NCI-H1694 treated with DMSO at 0.1 percent for 48 hours (cell line): ENCODE results near the gene TAOK1.
A peak's percentile ranks its signal among the peaks of the same experiment; 100 is the strongest.

Source experiments
- DNase-seq: peaks from one replicate; lab custom pipeline; 2025; lab: John Stamatoyannopoulos, UW

The TAOK1 gene

DNA sequence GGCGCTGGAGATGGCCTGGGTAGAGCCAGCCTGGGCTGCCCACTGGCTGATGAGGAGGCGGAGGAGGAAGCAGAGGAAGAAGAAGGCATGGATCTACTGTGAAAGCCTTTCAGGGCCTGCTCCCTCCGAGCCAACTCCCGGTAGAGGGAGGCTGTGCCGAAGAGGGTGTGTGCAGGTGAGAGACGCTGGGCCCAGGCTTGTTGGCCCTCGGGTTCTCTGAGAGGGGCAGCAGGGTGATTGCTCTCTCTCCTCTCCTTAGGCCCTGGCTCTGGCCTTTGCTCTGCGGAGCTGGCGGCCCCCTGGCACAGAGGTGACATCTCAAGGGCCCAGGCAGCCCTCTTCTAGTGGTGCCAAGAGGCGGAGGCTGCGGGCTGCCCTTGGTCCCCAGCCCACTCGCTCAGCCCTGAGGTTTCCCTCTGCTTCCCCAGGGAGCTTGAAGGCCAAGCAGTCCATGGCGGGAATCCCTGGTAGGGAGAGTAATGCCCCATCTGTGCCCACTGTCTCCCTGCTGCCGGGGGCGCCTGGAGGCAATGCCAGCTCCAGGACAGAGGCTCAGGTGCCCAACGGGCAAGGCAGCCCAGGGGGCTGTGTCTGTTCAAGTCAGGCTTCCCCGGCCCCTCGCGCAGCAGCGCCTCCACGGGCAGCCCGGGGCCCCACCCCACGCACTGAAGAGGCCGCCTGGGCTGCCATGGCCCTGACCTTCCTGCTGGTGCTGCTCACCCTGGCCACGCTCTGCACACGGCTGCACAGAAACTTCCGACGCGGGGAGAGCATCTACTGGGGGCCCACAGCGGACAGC, 181.9 kb downstream of the TAOK1 start:
- DNase-seq: no peak

DNA sequence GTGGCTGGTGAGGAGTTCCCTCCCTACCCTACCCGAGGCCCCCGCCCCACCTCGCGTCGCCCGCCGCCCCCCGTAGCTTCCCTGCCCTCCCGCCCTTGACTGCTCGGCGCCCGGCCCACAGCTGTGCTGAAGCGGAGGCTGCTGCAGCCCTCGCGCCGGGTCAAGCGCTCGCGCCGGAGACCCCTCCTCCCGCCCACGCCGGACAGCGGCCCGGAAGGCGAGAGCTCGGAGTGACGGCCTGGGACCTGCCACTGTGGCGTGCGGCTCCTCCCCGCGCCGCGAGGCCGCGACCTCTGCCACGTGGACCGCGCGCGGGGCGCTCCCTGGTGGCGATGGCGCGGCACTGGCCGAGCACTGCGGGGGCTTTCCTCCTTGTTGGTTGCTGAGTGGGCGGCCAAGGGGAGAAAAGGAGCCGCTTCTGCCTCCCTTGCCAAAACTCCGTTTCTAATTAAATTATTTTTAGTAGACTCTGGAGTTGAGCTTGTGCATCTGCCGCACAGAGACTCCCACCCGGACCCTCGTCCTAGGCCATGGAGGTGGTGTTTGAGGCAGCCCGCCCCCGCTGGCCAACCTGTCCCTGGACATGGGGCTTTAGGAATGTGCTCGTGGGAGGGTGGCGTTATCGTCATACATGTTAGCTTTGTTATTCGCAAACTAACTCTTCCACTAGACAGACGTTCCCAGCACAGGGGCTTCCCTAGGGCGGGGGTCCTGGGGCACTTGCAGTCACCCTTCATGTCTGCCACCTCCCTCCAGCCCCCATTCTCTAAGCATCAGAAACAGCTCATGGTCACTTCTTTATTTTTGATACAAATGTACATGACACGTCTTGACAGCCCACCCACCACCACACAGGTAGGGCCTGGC, 182.8 kb downstream of the TAOK1 start:
- no peak for DNase-seq

DNA sequence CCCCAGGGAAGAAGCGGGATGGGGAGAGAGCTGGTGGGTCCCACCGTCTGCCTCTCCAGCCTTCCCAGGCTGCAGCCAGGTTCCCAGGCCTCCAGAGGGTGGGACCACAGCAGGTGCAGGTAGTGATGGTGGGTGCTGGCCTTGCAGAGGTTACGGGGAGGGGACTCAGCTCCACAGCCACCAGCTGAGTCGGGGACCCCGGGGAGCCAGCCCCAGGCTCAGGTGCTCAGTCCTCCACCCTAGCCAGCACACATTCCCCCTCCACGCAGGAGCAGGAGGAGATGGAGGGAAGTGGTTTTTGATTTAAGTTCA, 183.4 kb downstream of the TAOK1 start:
- DNase-seq: no peak

DNA sequence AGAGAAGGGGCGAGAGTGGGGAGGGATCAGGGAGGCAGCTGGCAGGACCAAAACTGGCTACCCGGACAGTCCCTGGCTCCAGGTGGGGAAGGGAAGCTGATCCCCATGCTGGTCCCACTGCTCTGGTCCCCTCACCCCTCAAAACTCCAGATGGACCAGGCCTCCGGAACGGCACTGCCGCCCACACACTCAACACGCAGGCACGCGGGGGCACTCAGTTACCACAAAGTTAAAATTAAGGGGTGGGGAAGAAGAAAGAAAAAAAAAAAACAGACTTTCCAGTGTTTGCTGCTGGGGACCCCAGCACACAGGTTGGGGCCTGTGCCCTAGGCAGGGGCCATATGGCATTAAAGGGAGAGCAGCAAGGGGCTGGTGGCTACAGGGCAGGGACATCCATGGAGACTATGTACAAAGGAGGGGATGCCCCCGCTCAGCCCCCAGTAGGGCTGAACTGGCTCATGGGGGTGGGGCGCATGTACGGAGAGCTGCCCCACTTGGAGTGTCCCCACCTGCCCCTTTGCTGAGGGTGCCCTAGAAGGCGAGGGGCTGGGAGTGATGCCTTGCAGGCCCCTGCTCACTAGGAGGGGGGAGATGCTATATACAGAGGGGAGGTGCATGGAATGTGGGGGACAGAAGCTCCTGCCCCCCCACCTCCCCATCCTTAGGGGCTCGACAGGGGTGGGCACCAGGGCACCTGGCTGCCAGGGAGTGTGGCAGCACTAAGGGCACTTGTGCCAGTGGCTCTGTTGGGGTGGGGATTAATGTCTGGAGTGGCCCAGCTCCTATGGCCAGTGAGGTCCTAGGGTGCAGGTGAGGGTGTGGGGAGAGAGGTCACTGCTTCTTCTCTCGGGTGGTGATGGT, 183.9 kb downstream of the TAOK1 start:
- DNase-seq: no peak

DNA sequence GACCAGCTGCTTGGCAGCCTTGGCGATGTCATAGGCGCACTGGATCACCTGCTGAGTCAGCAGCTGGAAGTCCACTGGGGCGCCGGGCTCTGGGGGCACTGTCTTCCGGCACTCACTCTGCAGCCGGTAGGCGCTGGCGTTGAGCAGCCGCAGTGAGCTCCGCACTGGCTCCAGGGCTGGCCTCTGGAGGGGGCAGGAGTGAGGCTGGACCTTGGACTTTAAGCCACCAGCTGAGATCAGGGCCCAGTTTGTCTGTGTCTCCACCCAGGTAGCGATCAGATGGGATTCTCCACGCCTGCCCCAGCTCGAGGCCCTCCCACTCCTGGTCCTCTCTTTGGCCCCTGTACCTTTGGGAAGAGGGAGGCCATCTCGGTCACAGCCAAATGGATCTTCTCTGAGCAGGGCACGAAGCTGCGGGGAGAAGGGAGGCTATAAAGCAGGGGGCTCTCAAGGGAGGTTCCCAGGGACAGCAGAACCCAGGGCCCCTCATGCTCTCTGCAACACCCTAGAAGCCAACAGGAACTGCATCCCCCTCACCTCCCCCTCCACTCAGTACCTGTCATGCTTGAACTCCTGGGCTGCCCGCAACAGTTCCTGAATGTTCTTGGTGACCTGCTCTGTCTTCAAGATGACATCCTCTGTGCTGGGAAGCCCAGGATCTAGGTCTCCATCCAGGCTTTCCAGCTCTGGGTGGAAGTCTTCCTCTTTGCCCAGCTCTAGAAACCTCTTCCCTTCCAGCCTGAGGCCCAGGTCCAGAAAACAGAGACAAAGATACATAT, 184.8 kb downstream of the TAOK1 start:
- no peak for DNase-seq

DNA sequence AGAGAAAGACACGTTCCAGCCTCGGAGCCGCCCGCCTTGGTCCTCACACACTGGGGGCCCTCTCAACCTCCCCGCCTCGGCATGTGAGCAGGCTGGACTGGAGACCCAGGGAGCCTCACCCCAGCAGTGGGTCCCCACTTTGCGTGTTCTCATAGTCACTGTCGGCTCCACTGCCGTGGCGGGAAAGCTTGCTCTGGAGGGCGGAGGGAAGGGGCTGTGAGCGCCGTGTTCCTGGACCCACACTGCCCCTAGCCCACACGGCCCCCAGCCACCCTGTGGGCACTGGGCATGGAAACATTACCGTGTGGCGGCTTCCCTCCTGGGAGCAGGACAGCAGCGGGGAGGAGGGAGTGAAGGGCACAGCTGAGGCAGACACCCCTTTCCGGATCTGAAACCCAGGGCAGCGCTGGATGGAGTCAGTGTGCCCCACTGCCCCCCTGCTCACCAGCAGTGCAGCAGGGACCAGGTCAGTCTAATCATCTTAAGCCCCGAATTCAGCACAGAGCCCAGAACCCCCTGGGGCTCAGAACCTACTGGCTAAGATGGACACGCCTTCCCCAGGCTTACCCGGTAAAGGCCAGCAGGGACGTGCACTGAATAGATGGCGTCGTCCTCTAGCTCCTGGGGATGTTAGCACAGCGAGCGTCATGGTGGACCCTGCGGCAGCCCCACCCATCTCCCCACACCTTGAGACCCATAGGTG, 185.5 kb downstream of the TAOK1 start:
- DNase-seq: no peak

DNA sequence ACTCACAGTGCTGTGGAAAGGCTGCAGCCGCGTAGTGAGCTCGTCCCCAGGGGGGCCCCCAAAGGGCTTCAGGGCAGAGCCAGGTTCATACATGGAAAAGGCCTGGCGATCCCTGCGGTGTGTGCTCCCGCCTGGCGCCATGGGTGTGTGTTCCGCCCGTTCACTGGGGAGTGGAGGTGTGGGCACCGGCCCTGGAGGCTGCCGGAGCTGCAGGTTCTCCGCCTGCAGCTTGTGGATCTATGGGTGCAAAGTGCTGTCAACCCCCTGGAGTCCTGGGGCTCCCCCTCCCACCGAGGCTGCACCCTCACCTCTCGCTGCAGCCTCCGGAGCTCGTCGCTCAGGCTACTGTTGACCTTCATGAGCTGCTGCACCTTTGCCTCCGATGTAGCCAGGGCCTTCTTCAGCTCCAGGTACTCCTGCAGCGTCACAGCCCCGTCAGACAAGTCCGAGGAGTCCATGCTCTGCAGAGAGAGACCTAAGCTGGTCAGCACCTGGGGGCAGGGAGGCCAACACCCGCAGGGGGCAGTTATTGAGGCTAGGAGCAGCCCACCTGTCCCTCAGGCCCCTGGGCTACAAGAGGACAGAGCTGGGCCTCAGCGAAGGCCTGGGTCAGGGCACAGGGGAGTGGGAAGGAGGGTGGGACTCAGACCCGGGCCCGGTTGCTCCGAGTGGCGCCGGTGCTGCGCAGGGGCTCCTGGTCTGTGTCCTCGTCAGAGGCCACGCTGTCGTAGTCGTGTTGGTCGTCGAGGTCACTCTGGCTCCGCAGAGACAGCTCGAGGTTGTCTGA, 186.2 kb downstream of the TAOK1 start:
- DNase-seq: no peak

DNA sequence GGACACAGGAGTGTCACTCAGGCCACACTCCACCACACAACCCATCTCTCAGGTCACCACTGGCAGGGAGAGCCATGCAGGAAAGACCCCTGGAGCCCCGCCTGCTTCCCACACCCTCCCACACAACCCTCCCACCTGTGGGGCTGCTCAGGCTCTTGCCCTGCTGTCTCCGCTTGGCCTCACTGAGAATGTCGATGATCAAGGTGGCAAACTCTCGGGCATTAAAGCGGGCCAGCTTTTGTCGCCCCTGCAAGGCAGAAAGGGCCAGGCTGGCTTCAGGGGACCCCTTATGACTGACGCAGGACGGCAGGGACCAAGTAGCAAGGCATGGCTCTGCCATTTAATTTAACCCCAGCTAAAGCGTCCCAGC, 186.8 kb downstream of the TAOK1 start:
- no peak for DNase-seq

DNA sequence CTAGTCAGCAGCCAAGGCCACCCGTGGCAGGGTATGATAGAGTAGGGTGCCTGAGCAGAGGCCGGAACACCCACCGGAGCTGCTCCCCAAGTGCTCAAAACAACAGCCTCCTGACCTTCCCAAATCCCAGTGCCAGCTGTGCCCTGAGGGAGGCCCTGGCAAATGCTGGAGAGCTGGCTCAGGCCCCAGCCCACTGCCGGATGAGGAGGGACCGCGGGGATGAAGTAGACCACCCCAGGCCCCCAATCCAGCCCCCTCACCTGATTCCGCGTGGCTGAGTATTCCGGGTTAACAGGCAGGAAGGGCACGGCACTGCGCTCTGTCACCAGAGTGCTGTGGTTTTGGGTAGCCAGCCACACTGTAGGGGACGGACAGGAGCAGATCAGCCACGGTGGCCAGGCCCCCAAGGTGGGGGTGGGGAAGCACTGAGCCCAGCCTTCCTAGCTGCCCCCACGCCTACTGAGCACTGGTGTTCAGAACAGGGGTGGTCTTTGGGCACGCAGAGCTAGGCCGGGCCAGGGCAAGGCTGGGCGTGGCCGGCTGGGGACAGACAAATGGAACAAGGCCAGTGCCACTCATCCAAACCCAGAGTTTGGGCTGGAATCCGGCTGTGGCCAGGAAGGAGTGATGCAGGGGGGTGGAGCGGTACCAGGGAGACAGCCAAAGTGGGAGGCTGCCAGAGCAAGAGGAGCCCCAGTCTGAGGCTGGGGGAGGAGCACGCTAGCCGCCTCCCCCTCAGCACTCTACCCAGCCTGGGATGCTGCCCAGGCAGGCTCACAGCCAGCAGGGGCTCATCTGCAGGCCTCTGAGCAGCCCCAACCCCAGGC, 187.4 kb downstream of the TAOK1 start:
- DNase-seq: peak; percentile 23

DNA sequence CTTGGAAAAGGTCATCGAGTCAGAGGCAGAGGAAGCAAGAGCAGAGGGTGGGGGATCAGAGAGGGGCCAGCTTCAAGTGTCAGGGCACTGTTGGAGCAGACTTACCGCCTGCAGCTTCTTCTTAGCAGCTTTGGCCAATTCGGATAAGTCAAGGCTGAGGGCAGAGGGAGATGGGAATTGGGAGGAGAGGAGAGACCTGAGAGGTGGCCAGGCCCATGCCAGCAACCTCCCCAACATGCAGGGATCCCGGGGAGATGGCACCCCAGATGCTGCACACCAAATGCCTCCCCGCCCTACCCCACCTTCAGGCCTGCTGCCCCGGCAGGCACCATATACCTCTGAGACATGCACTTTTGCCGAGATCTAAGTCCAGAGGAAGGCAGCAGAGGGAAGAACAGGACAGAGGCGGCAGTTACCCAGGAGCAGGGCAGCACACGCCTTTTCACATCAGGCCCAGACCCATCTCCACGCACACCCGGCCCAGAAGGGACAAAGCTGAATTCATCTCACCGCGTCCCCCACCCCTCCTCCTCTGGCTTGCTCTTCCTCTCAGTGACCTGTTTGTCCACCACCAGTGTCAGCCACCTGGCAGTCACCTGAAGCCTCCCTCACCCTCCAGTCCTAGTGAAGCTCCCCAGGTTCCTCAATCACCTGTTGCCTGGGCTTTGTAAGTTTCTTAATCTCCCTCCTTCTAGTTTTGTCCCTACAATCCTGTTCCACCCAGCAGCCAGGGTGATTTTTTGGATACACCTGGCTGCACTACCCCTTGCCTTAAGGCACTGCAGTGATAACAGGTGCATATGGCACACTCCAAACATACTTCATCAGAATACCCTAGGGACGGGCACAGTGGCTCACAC, 188.7 kb downstream of the TAOK1 start:
- no peak for DNase-seq

DNA sequence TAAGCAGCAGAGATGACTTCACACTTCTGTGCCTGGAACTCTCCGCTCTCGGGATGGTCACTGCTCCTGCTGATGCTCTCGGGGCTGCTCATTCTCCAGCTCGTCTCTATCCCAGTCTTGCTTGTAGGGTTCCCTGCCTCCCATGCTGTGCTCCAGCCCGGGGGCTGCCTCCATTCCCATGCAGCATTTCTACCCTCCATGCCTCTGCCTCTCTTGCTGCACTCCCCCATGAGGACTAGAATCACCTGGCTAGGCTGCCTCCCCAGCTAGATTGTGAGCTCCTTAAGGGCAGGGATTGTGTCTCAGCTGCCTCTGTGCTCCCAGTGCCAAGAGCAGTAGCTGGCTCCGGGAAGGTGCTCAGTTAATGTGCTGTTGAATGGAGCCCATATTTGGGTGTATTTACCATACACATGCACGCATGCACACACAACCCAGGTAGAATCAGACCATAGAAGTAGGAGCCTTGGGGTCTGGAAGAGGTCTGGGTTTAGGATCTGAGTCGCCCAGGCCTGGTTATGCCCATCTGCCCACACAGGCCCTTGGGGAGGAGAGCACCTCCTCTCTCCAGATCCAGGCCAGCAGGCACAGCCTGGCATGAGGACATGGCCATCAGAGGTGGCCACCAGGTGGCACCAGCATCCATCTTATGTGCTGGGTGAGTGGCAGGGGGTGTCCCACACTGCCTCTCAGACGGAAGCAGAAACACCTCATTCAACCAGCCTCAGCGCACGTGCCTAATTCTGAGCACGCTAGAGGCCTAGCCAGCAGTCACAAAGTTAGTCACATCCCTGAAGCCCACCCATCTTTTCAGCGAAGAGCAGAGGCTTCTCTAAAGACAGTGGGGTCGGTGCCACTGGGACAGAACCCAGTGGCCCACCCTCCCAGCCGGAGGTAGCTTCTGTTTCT, 190.0 kb downstream of the TAOK1 start:
- DNase-seq: peak; percentile 90

DNA sequence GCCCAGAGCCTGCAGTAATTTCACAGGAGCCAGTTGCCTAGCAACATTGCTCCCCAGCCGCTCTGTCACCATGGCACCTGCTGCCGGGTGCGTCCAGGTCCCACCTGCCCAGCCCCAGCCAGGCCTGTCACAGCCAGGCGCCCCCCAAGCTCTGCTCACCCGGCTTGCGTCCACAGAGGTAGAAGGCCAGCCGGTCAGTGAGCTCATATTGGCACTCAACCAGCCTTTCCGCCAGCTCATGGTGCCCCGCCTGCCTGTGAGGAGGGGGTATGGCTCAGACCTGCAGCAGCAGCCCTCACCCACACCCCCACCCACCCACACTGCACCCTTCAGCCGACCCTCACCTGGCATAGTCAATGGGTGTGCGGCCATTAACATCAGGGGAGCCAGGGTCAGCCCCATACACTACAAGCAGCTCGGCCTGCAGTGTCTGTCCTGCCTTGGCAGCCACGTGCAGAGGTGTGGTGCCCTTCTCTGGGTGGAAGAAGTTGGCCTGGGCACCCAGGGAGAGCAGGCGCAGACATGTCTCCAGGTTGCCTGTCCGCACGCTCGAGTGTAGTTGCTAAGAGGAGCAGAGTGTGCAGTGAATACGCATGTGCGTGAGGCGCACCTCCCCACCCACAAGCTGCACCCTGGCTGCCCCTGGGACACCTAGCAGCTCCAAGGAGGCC, 191.6 kb downstream of the TAOK1 start:
- peak; percentile 23 for DNase-seq

DNA sequence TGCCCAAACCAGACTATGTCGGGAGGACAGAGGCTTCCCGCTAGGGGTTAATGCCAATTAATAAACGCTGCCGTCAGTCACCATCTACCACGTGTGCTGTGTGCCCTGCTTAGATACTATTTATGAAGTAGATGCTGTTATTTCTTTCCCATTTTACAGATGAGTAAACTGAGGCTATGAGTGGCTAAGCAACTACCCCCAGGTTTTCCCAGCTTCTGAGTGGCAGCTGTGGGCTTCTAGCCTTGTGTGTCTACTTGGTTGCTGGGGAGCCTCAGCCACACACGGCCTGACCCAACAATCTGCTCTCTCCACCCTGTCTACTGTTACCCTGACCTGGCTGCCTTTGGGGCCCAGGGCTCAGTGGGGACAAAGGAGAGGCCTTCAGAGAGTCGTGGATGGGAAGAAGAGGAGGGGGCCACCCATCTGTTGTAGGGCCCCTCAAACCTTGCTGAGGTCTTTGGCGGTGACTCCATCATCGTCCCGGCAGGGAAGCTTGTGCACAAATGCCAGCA, 192.1 kb downstream of the TAOK1 start:
- peak; percentile 62 for DNase-seq

DNA sequence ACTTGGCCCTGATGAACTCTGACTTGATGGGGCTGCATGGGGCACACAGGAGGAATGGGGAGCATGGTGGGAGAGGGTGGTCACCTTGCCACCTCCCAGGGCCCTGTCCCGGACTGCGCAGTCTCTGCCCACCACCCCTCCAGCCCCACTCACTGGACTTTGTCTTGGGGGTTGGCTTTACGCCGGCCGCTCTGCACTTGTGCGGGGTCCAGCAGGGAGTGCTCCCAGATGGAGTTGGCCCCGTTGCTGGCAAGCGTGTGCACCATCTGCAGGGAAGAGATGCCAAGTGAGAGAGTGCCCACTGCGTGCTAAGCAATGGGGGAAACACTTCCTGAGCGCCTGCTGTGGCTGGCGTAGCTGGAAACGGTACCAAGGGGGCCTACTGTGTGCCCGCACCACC, 192.6 kb downstream of the TAOK1 start:
- DNase-seq: peak; percentile 81

DNA sequence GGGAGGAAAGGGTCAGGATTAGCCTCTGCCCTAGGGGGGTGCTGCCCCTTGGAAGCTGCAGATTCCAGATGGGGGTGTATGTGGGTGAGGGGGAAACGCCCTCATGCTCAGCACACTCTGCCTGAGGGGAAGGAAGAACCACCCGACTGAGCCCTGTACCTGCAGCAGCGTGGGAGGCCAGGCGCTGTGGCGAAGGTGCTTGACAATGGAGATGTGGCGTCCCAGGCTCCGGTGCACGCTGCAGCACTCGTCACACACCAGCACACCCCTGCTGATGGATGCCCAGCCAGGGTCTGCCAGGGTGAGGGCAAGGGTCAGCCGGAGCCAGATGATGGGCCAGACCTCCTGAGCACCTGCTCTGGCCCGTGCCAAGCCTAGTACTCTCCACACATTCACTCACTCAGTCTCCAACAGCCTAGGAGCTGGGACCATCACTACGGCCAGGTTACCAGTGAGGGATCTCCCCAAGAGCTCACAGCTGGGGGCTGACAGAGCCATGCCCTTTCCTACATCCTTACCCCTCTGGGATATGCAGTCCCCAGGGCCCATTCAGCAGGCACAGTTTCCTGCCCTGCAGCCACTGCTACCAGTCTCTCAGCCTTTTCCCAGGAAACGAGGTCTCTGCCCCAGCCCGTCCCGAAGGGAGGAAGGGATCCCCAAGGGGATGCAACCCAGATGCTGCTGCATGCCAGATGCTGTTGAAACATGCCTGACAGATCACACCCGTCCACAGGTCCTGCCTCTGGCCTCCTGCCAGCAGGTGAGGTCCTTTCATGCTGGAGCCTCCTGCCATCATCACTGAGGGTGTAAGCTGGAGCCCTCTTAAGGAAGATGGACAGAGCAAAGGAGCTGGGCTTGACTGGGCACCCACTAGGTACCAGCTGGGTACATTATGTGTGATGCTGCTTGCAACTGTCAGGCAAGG, 193.4 kb downstream of the TAOK1 start:
- peak; percentile 59 for DNase-seq
